ENCODE measurements around the gene ARHGEF16. TPM values are rescaled to one million over a fixed set of nuclear protein-coding genes. Genes with fewer than 3 reads are reported as not detected.

ARHGEF16 gene
- total RNA-seq, 1 experiment from 2014 or later, result 25.1 TPM

- intact Hi-C loops (cut with micrococcal nuclease; ENCODE audit: unreplicated experiment), result no loop called here
- no peaks in the 10 kb centered on the region for H3K27me3 ChIP-seq (ENCODE audit: insufficient read depth, low read depth)
- no peaks in the 10 kb centered on the region; the same call in 1 of the 2 replicates for H3F3A ChIP-seq (ENCODE audit: insufficient read depth, low read depth)
- H3K9me3 ChIP-seq (ENCODE audit: insufficient read depth, low read depth), result no peaks in the 10 kb centered on the region
- TF ChIP-seq, protein P1, sequence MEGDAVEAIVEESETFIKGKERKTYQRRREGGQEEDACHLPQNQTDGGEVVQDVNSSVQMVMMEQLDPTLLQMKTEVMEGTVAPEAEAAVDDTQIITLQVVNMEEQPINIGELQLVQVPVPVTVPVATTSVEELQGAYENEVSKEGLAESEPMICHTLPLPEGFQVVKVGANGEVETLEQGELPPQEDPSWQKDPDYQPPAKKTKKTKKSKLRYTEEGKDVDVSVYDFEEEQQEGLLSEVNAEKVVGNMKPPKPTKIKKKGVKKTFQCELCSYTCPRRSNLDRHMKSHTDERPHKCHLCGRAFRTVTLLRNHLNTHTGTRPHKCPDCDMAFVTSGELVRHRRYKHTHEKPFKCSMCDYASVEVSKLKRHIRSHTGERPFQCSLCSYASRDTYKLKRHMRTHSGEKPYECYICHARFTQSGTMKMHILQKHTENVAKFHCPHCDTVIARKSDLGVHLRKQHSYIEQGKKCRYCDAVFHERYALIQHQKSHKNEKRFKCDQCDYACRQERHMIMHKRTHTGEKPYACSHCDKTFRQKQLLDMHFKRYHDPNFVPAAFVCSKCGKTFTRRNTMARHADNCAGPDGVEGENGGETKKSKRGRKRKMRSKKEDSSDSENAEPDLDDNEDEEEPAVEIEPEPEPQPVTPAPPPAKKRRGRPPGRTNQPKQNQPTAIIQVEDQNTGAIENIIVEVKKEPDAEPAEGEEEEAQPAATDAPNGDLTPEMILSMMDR (conservative IDR thresholded peaks at IDR 0.05), result no peak
- TF ChIP-seq EZH2 (IDR thresholded peaks at IDR 0.05; ENCODE audit: low read depth), result no peak
- DNase-seq, result no peak
- H3K9me2 ChIP-seq (ENCODE audit: insufficient read depth), result no peaks in the 10 kb centered on the region
- POLR2A ChIA-PET (ENCODE audit: unreplicated experiment), result no interaction called here
- H3K79me2 ChIP-seq (ENCODE audit: low read depth), result no peaks in the 10 kb centered on the region
- H2AFZ ChIP-seq, result no peak overlapping the region
- no peak overlapping the region for H3K27ac ChIP-seq
- CTCF ChIA-PET, result interaction anchor here (0.5 kb wide), 1 partner anchor 28 kb away, joined by 5 read pairs; no protein-coding TSS in a partner anchor
- no TSS peak for BruUV-seq (replicated peaks)
- no peak overlapping the region for H3K4me2 ChIP-seq
- H3K4me3 ChIP-seq, result no peak overlapping the region
- H3K4me1 ChIP-seq (replicated peaks; ENCODE audit: insufficient read depth), result no peaks in the 10 kb centered on the region
- no peaks in the 10 kb centered on the region for H4K20me1 ChIP-seq (ENCODE audit: insufficient read depth)
- H3K36me3 ChIP-seq (ENCODE audit: low read depth), result peaks cover 5% of the 10 kb centered on the region; the same call in 1 of the 2 replicates
Observed at GRCh38 chr1:3518756-3519155, 64.3 kb downstream of the ARHGEF16 start.

DNA sequence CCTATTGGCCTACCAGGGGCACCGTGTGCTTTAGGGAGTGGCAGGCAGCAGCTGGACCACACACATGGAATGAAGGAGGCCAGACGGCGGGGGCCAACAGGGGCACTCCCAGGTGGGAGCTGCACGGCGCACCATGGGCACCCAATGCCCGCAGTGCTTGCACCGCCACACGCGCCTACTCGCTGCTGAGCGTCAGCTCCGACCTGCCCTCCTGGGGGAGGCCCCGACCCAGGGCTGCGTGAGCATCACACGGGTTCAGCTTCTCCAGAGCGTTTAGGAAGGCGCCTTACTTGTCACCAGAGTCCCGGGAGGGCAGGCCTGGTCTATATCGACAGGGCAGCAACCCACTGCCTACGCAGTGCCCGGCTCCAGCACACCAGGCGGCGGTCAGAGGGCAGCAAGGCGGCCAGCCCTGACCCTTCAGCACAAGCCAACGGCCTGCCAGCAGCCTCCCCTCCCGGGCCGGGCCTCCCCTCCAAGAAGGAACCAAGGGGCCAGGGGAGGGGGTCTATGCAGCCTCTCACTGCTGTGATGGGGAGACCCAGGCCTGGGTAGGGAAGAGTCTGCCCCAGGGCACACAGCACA is 64.9 kb downstream of the ARHGEF16 start:
- ChIA-PET CTCF (no interaction called here), POLR2A (ENCODE audit: unreplicated experiment) (no interaction called here)
- no peak for DNase-seq
- no peaks in the 10 kb centered on the region for H3K9me2 ChIP-seq (ENCODE audit: insufficient read depth)
- no peak overlapping the region for H3K4me2 ChIP-seq
- peaks cover 5% of the 10 kb centered on the region; the same call in 1 of the 2 replicates for H4K20me1 ChIP-seq (ENCODE audit: insufficient read depth)
- H3K36me3 ChIP-seq (ENCODE audit: low read depth), result peaks cover 5% of the 10 kb centered on the region; the same call in 1 of the 2 replicates
- no TSS peak for BruUV-seq (replicated peaks)
- H2AFZ ChIP-seq, result no peak overlapping the region
- no peaks in the 10 kb centered on the region for H3K9me3 ChIP-seq (ENCODE audit: insufficient read depth, low read depth)
- H3K27me3 ChIP-seq (ENCODE audit: insufficient read depth, low read depth), result no peaks in the 10 kb centered on the region
- TF ChIP-seq, protein P1 (conservative IDR thresholded peaks at IDR 0.05), result no peak
- TF ChIP-seq EZH2 (IDR thresholded peaks at IDR 0.05; ENCODE audit: low read depth), result no peak
- H3K4me3 ChIP-seq, result no peak overlapping the region
- intact Hi-C loops (cut with micrococcal nuclease; ENCODE audit: unreplicated experiment), result no loop called here
- no peaks in the 10 kb centered on the region for H3F3A ChIP-seq (ENCODE audit: insufficient read depth, low read depth)
- no peak overlapping the region for H3K27ac ChIP-seq
- no peaks in the 10 kb centered on the region for H3K4me1 ChIP-seq (replicated peaks; ENCODE audit: insufficient read depth)
- no peaks in the 10 kb centered on the region for H3K79me2 ChIP-seq (ENCODE audit: low read depth)

DNA sequence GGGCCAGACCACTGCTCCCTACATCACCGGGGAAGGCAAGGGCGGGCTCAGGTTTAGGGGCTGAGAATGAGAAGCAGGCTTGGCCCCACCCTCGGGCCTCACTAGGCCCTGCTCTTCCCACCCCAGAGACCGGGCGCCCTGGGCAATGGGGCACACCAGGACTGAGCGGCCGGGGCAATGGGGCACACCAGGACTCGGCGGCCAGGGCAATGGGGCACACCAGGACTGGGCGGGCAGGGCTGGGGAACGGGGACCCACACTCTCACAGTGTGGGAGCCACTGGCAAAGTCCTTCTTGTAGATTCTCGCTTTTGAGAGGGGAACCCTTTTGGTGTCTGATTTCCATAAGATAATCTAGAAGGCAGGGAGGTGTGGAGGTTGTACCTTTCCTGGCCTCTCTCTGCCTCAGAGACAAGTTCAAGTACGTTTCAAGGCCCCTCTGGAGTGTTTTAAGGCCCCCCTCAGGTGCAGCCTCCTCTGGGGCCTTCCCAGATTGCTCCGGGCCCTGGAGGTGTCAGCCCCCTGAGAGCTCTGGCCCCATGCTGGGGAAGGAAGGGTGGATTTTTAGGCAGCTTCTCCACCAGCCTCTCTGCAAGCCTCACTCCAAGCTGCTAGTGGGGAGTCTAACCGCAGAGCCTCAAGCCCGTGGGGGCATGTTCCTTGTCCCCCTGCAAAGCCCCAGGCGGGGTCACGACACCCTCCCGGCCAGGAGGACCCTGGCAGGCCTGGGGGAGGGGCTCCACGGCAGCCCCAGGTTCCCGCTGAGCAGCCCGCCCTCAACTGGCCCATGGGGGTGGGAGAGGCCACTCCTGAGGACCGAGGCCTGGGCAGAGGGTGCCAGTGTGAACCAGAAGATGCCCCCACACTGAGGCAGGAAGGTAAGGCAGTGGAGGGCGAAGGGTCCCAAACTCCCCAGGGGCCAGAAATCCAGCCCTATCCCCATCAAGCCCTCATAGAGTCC is 66.2 kb downstream of the ARHGEF16 start:
- intact Hi-C loops (cut with micrococcal nuclease; ENCODE audit: unreplicated experiment), result no loop called here
- no peak for TF ChIP-seq EZH2 (IDR thresholded peaks at IDR 0.05; ENCODE audit: low read depth)
- TF ChIP-seq, protein P1 (conservative IDR thresholded peaks at IDR 0.05), result no peak
- no peak overlapping the region for H3K4me3 ChIP-seq
- no peaks in the 10 kb centered on the region for H3K9me2 ChIP-seq (ENCODE audit: insufficient read depth)
- no peaks in the 10 kb centered on the region for H3F3A ChIP-seq (ENCODE audit: insufficient read depth, low read depth)
- peaks cover 10% of the 10 kb centered on the region for H4K20me1 ChIP-seq (ENCODE audit: insufficient read depth)
- H3K27ac ChIP-seq, result no peak overlapping the region
- H3K79me2 ChIP-seq (ENCODE audit: low read depth), result no peaks in the 10 kb centered on the region
- H2AFZ ChIP-seq, result no peak overlapping the region
- H3K27me3 ChIP-seq (ENCODE audit: insufficient read depth, low read depth), result no peaks in the 10 kb centered on the region
- CTCF ChIA-PET, result no interaction called here
- no peaks in the 10 kb centered on the region for H3K9me3 ChIP-seq (ENCODE audit: insufficient read depth, low read depth)
- no TSS peak for BruUV-seq (replicated peaks)
- DNase-seq, result no peak
- POLR2A ChIA-PET (ENCODE audit: unreplicated experiment), result no interaction called here
- H3K4me1 ChIP-seq (replicated peaks; ENCODE audit: insufficient read depth), result no peaks in the 10 kb centered on the region
- peaks cover 5% of the 10 kb centered on the region; the same call in 1 of the 2 replicates for H3K36me3 ChIP-seq (ENCODE audit: low read depth)
- H3K4me2 ChIP-seq, result no peak overlapping the region

Data from PC-9 (cell line).